Endothelial cell of umbilical vein (primary cell): Measurements from ENCODE around the gene RASGRP1. TPM values are rescaled to one million over a fixed set of nuclear protein-coding genes. Genes with fewer than 3 reads are reported as not detected.

Experiments
- BruUV-seq: library from RNA; stranded (reverse); fragments of 400-500 nt; replicated peaks from 2 replicates; lab custom pipeline; 2021; lab: Mats Ljungman, UMichigan
- CTCF ChIA-PET: fragments of 300-600, 350-600 bp; sonication (Branson Sonifier 250); formaldehyde crosslinking; loops from one replicate; lab custom pipeline; 2021; ENCODE audit warnings: antibody characterized with exemption, inconsistent platforms; lab: Charles Lee
- POLR2A ChIA-PET: fragments of 300-600, 350-600 bp; sonication (Branson Sonifier 250); formaldehyde crosslinking; loops from one replicate; lab custom pipeline; 2021; ENCODE audit warnings: antibody characterized with exemption, inconsistent platforms; lab: Charles Lee
- DNase-seq: peaks from one replicate; pipeline ENCODE4 v3.0.0-alpha.2; 2011; ENCODE audit warnings: low read depth, low spot score
- FAIRE-seq: peaks from 2 replicates; lab custom pipeline; 2011; peaks lifted over from hg19 to GRCh38; lab: Jason Lieb, UNC
- H2AFZ ChIP-seq: 2 replicates; pipeline ENCODE4 v1.6.0; 2012; ENCODE audit warnings: low read depth, low read length, control low read depth, inconsistent platforms
- H3K27ac ChIP-seq: 2 replicates; pipeline ENCODE4 v1.5.1; 2011; ENCODE audit warnings: low read depth, mild to moderate bottlenecking, control low read depth, low read length, moderate library complexity; ENCODE audit not compliant: insufficient read depth
- H3K27me3 ChIP-seq, 2 experiments: 2 replicates each; pipeline versions ENCODE4 v1.6.0 to v1.6.1; 2011; ENCODE audit warnings: low read length in 2 of 2, mixed read lengths in 1 of 2; ENCODE audit not compliant: control insufficient read depth in 2 of 2, insufficient read depth in 2 of 2
- H3K36me3 ChIP-seq, 2 experiments: 2 replicates in 1 of 2; 3 replicates in 1 of 2; pipeline ENCODE4 v1.5.1; 2011; ENCODE audit warnings: low read length in 2 of 2, mild to moderate bottlenecking in 1 of 2, moderate library complexity in 1 of 2; ENCODE audit not compliant: control insufficient read depth in 2 of 2, insufficient read depth in 2 of 2; ENCODE audit errors: extremely low read depth in 1 of 2
- H3K4me1 ChIP-seq: 3 replicates; pipeline ENCODE4 v1.5.1; 2011; ENCODE audit warnings: mild to moderate bottlenecking, low read length; ENCODE audit not compliant: control insufficient read depth, insufficient read depth; ENCODE audit errors: extremely low read depth
- H3K4me2 ChIP-seq: 2 replicates; pipeline ENCODE4 v1.6.1; 2011; ENCODE audit warnings: low read length, control low read depth, mixed read lengths; ENCODE audit not compliant: insufficient read depth
- H3K4me3 ChIP-seq, 3 experiments: fragments of 200-600 bp in 1 of 3; sonication (generic), shearing (Covaris generic) in 1 of 3; replicated peaks in 1 of 3; 2 replicates each; pipeline ENCODE4 v1.5.1; 2011 to 2016; ENCODE audit warnings: control low read depth in 3 of 3, low read length in 3 of 3, mild to moderate bottlenecking in 2 of 3, inconsistent platforms in 1 of 3, low read depth in 1 of 3, moderate library complexity in 1 of 3; ENCODE audit not compliant: insufficient read depth in 1 of 3
- H3K79me2 ChIP-seq: 2 replicates; pipeline ENCODE4 v1.6.0; 2012; ENCODE audit warnings: low read length, inconsistent platforms; ENCODE audit not compliant: control insufficient read depth, insufficient read depth
- H3K9ac ChIP-seq: replicated peaks from 2 replicates; pipeline ENCODE3; 2011; ENCODE audit warnings: low read length, control low read depth; ENCODE audit not compliant: insufficient read depth; ENCODE audit errors: extremely low read depth
- H3K9me1 ChIP-seq: replicated peaks from 3 replicates; pipeline ENCODE4 v1.6.0; 2011; ENCODE audit warnings: mild to moderate bottlenecking, low read length; ENCODE audit not compliant: control insufficient read depth, insufficient read depth; ENCODE audit errors: extremely low read depth
- H3K9me3 ChIP-seq: replicated peaks from 2 replicates; pipeline ENCODE4 v1.5.1; 2012; ENCODE audit warnings: low read length, inconsistent platforms; ENCODE audit not compliant: control insufficient read depth, insufficient read depth
- H4K20me1 ChIP-seq: replicated peaks from 2 replicates; pipeline ENCODE3; 2011; ENCODE audit warnings: mild to moderate bottlenecking, low read length; ENCODE audit not compliant: control insufficient read depth, insufficient read depth; ENCODE audit errors: extremely low read depth
- CTCF ChIP-seq, 2 donors: IDR thresholded peaks; 1 replicate in 1 of 2; 2 replicates in 1 of 2; pipeline ENCODE4 v1.5.1; 2011; ENCODE audit warnings: low read length in 2 of 2, mild to moderate bottlenecking in 2 of 2, moderate library complexity in 2 of 2, control low read depth in 1 of 2, inconsistent platforms in 1 of 2, low read depth in 1 of 2; ENCODE audit not compliant: insufficient read depth in 1 of 2; ENCODE audit errors: extremely low read depth in 1 of 2
- EZH2 ChIP-seq: IDR thresholded peaks from 2 replicates; pipeline ENCODE4 v1.6.1; 2012; ENCODE audit warnings: borderline replicate concordance, low read depth, mild to moderate bottlenecking, moderate library complexity, low read length, inconsistent platforms; ENCODE audit not compliant: severe bottlenecking
- FOS ChIP-seq: IDR thresholded peaks from 2 replicates; pipeline ENCODE4 v1.6.1; 2011; ENCODE audit warnings: mild to moderate bottlenecking, low read length, moderate library complexity, borderline replicate concordance; ENCODE audit not compliant: insufficient read depth
- GATA2 ChIP-seq: IDR thresholded peaks from 2 replicates; pipeline ENCODE4 v1.7.0; 2011; ENCODE audit warnings: low read depth, mild to moderate bottlenecking, moderate library complexity, mixed read lengths, low read length; ENCODE audit not compliant: insufficient read length, insufficient read depth
- JUN ChIP-seq: IDR thresholded peaks from 2 replicates; pipeline ENCODE4 v1.6.1; 2011; ENCODE audit warnings: borderline replicate concordance, low read depth; ENCODE audit not compliant: insufficient read length, insufficient read depth
- MAX ChIP-seq: IDR thresholded peaks from 2 replicates; pipeline ENCODE4 v1.6.1; 2011; ENCODE audit not compliant: insufficient read depth, insufficient read length
- MYC ChIP-seq: IDR thresholded peaks from one replicate; pipeline ENCODE4 v1.6.1; 2011; ENCODE audit warnings: mild to moderate bottlenecking, low read depth, low read length
- POLR2A ChIP-seq: IDR thresholded peaks from 2 replicates; pipeline ENCODE4 v1.6.1; 2012; ENCODE audit warnings: low read depth, mild to moderate bottlenecking, control low read depth, low read length
- POLR2AphosphoS5 ChIP-seq: IDR thresholded peaks from 2 replicates; pipeline ENCODE4 v1.6.1; 2012; ENCODE audit warnings: low read depth, mild to moderate bottlenecking, control low read depth, low read length, moderate library complexity; ENCODE audit not compliant: insufficient read depth
- dilution Hi-C: fragments of 300-500 bp; cut with MboI; formaldehyde crosslinking; loops from one replicate; pipeline ENCODE4 v1.15.0; 2019; ENCODE audit warnings: low sequenced_read_pairs; ENCODE audit not compliant: extremely low pct_ligation_motif_present
- intact Hi-C: fragments of 100-400 bp; cut with micrococcal nuclease; formaldehyde crosslinking; loops from one replicate; pipeline ENCODE4 v1.10.0; 2022
- polyA plus RNA-seq, 4 experiments: library from polyadenylated mRNA; depleted of rRNA in 3 of 4; stranded (reverse) in 3 of 4; unstranded in 1 of 4; fragments of >200 nt; gene quantifications; 2 replicates each; pipeline versions ENCODE4 v1.2.1 to v1.2.3, GENCODE V29; 2011 to 2012; ENCODE audit warnings: missing spikeins in 1 of 4
- total RNA-seq: library from RNA; stranded (reverse); gene quantifications from 2 replicates; pipeline ENCODE4 v1.2.3, GENCODE V29; 2021

Gene RASGRP1
- total and polyA plus RNA-seq, 2 donors (not counting 3 experiments of a cell fraction or from before 2014, with no cell fraction given): 0.15 to 0.38 TPM

- H3K79me2 ChIP-seq: no peaks in the 10 kb centered on the region
- TF ChIP-seq MAX (no peak), GATA2 (no peak), FOS (no peak), EZH2 (no peak), JUN (no peak), POLR2AphosphoS5 (no peak), MYC (no peak), POLR2A (no peak), CTCF (IDR thresholded peaks at IDR 0.05; ENCODE audit: extremely low read depth in 1 of 2, insufficient read depth in 1 of 2, low read depth in 1 of 2, low read length in 2 of 2) (no peak)
- no peak overlapping the region for H3K27ac ChIP-seq
- dilution Hi-C loops (no loop called here), intact Hi-C loops (no loop called here)
- H3K36me3 ChIP-seq: no peaks in the 10 kb centered on the region
- ChIA-PET CTCF (interaction anchor here (0.6 to 2.8 kb wide), 10 partner anchors 19 to 550 kb away, joined by 3 to 14 read pairs (median 4); no protein-coding TSS in a partner anchor), POLR2A (no interaction called here)
- no peaks in the 10 kb centered on the region for H4K20me1 ChIP-seq
- H3K4me2 ChIP-seq: no peak overlapping the region
- H3K9me1 ChIP-seq: no peaks in the 10 kb centered on the region
- no peak overlapping the region for H3K9ac ChIP-seq
- no peak overlapping the region for H2AFZ ChIP-seq
- H3K4me1 ChIP-seq: no peaks in the 10 kb centered on the region
- peaks cover 12 to 25% of the 10 kb centered on the region in 2 experiments for H3K27me3 ChIP-seq
- no peaks in the 10 kb centered on the region for H3K9me3 ChIP-seq
- FAIRE-seq (no peak), DNase-seq (no peak)
- no TSS peak for BruUV-seq
- no peak overlapping the region for H3K4me3 ChIP-seq
Measured at GRCh38 chr15:38545179-38545578, 19.4 kb downstream of the RASGRP1 start.
